Measurements from ENCODE around the gene CRNN.

CRNN gene

GRCh38 chr1:152419917-152420316, 5.9 kb upstream of the CRNN start:
- DNase-seq (ENCODE audit: low spot score), result no peak

- DNase-seq (ENCODE audit: low spot score), result no peak
Observed at GRCh38 chr1:152415454-152416227, 1.6 kb upstream of the CRNN start.

- no peak for DNase-seq (ENCODE audit: low spot score)
Observed at GRCh38 chr1:152412756-152413155, 1.3 kb downstream of the CRNN start.

GRCh38 chr1:152411134-152411533, 2.9 kb downstream of the CRNN start:
- DNase-seq (ENCODE audit: low spot score), result no peak

GRCh38 chr1:152410599-152410998, 3.5 kb downstream of the CRNN start:
- DNase-seq (ENCODE audit: low spot score), result no peak

GRCh38 chr1:152410028-152410427, 4.0 kb downstream of the CRNN start:
- DNase-seq (ENCODE audit: low spot score), result no peak

GRCh38 chr1:152408664-152409063, 5.4 kb downstream of the CRNN start:
- DNase-seq (ENCODE audit: low spot score), result no peak

GRCh38 chr1:152398812-152399698, 15.0 kb downstream of the CRNN start:
- DNase-seq (ENCODE audit: low spot score), result peak; percentile 25

GRCh38 chr1:152397474-152397873, 16.6 kb downstream of the CRNN start:
- peak; percentile 19 for DNase-seq (ENCODE audit: low spot score)

GRCh38 chr1:152394151-152394550, 19.9 kb downstream of the CRNN start:
- DNase-seq (ENCODE audit: low spot score), result no peak

GRCh38 chr1:152392909-152393308, 21.2 kb downstream of the CRNN start:
- DNase-seq (ENCODE audit: low spot score), result no peak

GRCh38 chr1:152388889-152389288, 25.2 kb downstream of the CRNN start:
- DNase-seq (ENCODE audit: low spot score), result no peak

GRCh38 chr1:152386940-152387339, 27.1 kb downstream of the CRNN start:
- DNase-seq (ENCODE audit: low spot score), result no peak

GRCh38 chr1:152380932-152381331, 33.1 kb downstream of the CRNN start:
- DNase-seq (ENCODE audit: low spot score), result no peak

GRCh38 chr1:152374451-152374850, 39.6 kb downstream of the CRNN start:
- DNase-seq (ENCODE audit: low spot score), result no peak

GRCh38 chr1:152372672-152373071, 41.4 kb downstream of the CRNN start:
- DNase-seq (ENCODE audit: low spot score), result no peak

GRCh38 chr1:152367436-152367835, 46.6 kb downstream of the CRNN start:
- DNase-seq (ENCODE audit: low spot score), result no peak

- no peak for DNase-seq (ENCODE audit: low spot score)
Observed at GRCh38 chr1:152359906-152360305, 54.2 kb downstream of the CRNN start, which contains the start of gene FLG2. TSS of gene FLG2 (minus strand) at chr1:152360006. CDS start at chr1:152358884, 1,122 bp downstream.

Data from COLO829 (cell line).